ENCODE measurements around the gene KLF5. TPM values are rescaled to one million over a fixed set of nuclear protein-coding genes. Genes with fewer than 3 reads are reported as not detected.
A peak's percentile ranks its signal among the peaks of the same experiment; 100 is the strongest.

The KLF5 gene
- total and polyA plus RNA-seq, 9 donors: 2.1 to 45.7 (median 6.9) TPM

DNA sequence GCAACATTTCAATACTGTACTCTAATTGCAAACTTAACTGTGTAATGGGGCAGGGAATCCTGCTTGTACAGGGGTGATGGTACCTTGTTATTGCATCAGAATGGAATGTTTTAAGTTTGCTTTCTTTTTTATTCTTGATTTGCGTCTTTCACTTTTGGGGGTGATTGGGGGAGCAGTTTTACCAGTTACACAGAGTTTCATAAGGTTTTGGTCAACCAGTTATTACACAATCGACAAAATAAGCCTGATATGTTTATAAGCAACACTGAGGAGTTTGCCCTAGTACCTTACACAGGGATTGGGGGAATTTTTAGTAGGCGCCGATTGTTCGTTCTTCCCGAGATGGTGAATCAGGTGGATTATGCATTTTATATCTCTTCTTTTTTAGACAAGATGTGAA lies 2.7 kb downstream of the KLF5 start:
- H3K27ac ChIP-seq: no peak overlapping the region
- no peaks in the 10 kb centered on the region for H3K4me1 ChIP-seq (ENCODE audit: insufficient read depth)
- 92 to 93% (median 93%) methylated on average over 6 of the region's 6 CpGs for WGBS, 3 donors
- intact Hi-C loops (cut with DNase I): no loop called here
- H3K4me3 ChIP-seq: peak overlapping the region; percentile 16
- no peaks in the 10 kb centered on the region for H3K9me3 ChIP-seq
- no peaks in the 10 kb centered on the region for H3K36me3 ChIP-seq
- DNase-seq: no peak
- H3K27me3 ChIP-seq: no peaks in the 10 kb centered on the region
- no peak for TF ChIP-seq EP300 (IDR thresholded peaks at IDR 0.05)
- no peak for TF ChIP-seq POLR2A (IDR thresholded peaks at IDR 0.05)
- TF ChIP-seq, protein P1, sequence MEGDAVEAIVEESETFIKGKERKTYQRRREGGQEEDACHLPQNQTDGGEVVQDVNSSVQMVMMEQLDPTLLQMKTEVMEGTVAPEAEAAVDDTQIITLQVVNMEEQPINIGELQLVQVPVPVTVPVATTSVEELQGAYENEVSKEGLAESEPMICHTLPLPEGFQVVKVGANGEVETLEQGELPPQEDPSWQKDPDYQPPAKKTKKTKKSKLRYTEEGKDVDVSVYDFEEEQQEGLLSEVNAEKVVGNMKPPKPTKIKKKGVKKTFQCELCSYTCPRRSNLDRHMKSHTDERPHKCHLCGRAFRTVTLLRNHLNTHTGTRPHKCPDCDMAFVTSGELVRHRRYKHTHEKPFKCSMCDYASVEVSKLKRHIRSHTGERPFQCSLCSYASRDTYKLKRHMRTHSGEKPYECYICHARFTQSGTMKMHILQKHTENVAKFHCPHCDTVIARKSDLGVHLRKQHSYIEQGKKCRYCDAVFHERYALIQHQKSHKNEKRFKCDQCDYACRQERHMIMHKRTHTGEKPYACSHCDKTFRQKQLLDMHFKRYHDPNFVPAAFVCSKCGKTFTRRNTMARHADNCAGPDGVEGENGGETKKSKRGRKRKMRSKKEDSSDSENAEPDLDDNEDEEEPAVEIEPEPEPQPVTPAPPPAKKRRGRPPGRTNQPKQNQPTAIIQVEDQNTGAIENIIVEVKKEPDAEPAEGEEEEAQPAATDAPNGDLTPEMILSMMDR (IDR thresholded peaks at IDR 0.05): no peak

DNA sequence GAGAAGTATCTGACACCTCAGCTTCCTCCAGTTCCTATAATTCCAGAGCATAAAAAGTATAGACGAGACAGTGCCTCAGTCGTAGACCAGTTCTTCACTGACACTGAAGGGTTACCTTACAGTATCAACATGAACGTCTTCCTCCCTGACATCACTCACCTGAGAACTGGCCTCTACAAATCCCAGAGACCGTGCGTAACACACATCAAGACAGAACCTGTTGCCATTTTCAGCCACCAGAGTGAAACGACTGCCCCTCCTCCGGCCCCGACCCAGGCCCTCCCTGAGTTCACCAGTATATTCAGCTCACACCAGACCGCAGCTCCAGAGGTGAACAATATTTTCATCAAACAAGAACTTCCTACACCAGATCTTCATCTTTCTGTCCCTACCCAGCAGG lies 3.1 kb downstream of the KLF5 start:
- no peaks in the 10 kb centered on the region for H3K27me3 ChIP-seq
- H3K36me3 ChIP-seq: no peaks in the 10 kb centered on the region
- H3K9me3 ChIP-seq: no peaks in the 10 kb centered on the region
- no peak for DNase-seq
- no peaks in the 10 kb centered on the region for H3K4me1 ChIP-seq (ENCODE audit: insufficient read depth)
- no peak overlapping the region for H3K27ac ChIP-seq
- TF ChIP-seq, protein P1 (IDR thresholded peaks at IDR 0.05): no peak
- TF ChIP-seq POLR2A (IDR thresholded peaks at IDR 0.05) (no peak), EP300 (IDR thresholded peaks at IDR 0.05) (no peak)
- whole genome bisulfite sequencing, 3 donors: 90 to 93% (median 93%) methylated on average over 9 of the region's 9 CpGs
- intact Hi-C loops (cut with DNase I): no loop called here
- peak overlapping the region; percentile 16 for H3K4me3 ChIP-seq

DNA sequence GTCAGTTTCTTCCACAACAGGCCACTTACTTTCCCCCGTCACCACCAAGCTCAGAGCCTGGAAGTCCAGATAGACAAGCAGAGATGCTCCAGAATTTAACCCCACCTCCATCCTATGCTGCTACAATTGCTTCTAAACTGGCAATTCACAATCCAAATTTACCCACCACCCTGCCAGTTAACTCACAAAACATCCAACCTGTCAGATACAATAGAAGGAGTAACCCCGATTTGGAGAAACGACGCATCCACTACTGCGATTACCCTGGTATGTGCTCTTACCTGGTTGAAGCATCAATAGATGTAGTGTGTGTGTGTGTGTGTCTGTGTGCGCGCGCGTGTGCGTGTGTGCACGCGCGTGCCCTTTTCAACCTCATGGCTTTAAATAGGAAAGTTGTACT lies 3.7 kb downstream of the KLF5 start:
- Histone ChIP-seq H3K27me3 (no peaks in the 10 kb centered on the region), H3K4me1 (ENCODE audit: insufficient read depth) (no peaks in the 10 kb centered on the region), H3K36me3 (no peaks in the 10 kb centered on the region), H3K9me3 (no peaks in the 10 kb centered on the region), H3K4me3 (no peak overlapping the region), H3K27ac (no peak overlapping the region)
- intact Hi-C loops (cut with DNase I): no loop called here
- TF ChIP-seq POLR2A (IDR thresholded peaks at IDR 0.05): no peak
- TF ChIP-seq, protein P1 (IDR thresholded peaks at IDR 0.05): no peak
- TF ChIP-seq EP300 (IDR thresholded peaks at IDR 0.05): no peak
- WGBS, 3 donors: 94 to 98% (median 98%) methylated on average over 13 of the region's 13 CpGs
- no peak for DNase-seq

DNA sequence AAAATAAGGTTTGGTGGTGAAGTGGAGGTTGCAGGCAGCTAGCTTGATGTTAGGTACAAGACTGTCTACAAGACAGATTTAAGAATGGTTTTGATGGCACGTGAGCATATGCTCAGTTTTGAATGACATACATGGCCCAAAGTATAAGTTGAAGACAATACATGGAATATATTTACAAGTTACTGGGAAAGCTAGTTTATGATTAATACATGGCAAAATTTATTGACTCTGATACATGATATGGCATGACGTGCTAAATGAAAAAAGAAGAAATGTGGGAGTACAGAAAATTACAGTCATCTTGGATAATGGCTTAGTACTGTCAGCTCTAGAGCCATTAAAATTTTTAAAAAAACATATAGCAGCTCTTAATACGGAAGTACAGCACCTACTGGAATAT lies 4.4 kb downstream of the KLF5 start:
- Histone ChIP-seq H3K9me3 (no peaks in the 10 kb centered on the region), H3K27me3 (no peaks in the 10 kb centered on the region), H3K4me3 (no peak overlapping the region), H3K36me3 (no peaks in the 10 kb centered on the region), H3K27ac (no peak overlapping the region), H3K4me1 (ENCODE audit: insufficient read depth) (no peaks in the 10 kb centered on the region)
- TF ChIP-seq EP300 (IDR thresholded peaks at IDR 0.05): no peak
- TF ChIP-seq POLR2A (IDR thresholded peaks at IDR 0.05): no peak
- TF ChIP-seq, protein P1 (IDR thresholded peaks at IDR 0.05): no peak
- WGBS, 3 donors: 82 to 90% (median 88%) methylated on average over 3 of the region's 3 CpGs
- intact Hi-C loops (cut with DNase I): no loop called here
- DNase-seq: no peak

DNA sequence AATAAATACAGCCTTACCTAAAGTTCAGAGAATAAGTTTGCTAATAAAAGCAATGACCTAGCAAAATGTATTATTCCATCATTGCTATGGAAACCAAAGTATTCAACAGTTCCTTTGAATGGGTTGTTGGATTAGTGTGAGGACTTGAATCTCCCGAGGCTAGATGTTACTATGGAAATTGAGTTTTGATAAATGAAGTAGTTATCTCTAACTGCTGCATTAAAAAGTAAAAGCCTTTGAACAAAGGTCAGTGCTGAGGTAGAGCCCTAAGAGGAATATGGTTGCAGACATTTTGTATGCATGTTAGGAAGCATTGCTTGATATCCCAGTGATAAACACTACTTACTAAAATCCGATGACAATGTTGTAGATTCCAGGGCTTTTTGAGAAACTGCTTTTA lies 6.2 kb downstream of the KLF5 start:
- Histone ChIP-seq H3K27ac (no peak overlapping the region), H3K4me1 (ENCODE audit: insufficient read depth) (no peaks in the 10 kb centered on the region), H3K36me3 (no peaks in the 10 kb centered on the region), H3K4me3 (no peak overlapping the region), H3K27me3 (no peaks in the 10 kb centered on the region), H3K9me3 (no peaks in the 10 kb centered on the region)
- WGBS, 3 donors: 57 to 68% (median 63%) methylated on average over 2 of the region's 2 CpGs
- no peak for DNase-seq
- TF ChIP-seq EP300 (IDR thresholded peaks at IDR 0.05): no peak
- TF ChIP-seq POLR2A (IDR thresholded peaks at IDR 0.05): no peak
- TF ChIP-seq, protein P1 (IDR thresholded peaks at IDR 0.05): no peak
- intact Hi-C loops (cut with DNase I): no loop called here

All from ovary (tissue), 9 donors.